Astrocyte of the spinal cord (primary cell): Measurements from ENCODE around the gene HABP4.

Experiments
- DNase-seq: peaks from one replicate; pipeline ENCODE4 v3.0.0; 2011; ENCODE audit warnings: low read depth, low spot score
- H3K4me3 ChIP-seq: 2 replicates; pipeline ENCODE4 v1.5.1; 2011; ENCODE audit warnings: low read depth, mild to moderate bottlenecking, low read length, moderate library complexity
- in situ Hi-C: cut with HindIII; loops from 2 replicates; pipeline ENCODE4 v1.10.0; 2017; ENCODE audit warnings: low sequenced_read_pairs
- TF ChIP-seq, protein P1 (sequence below): IDR thresholded peaks from 2 replicates; pipeline ENCODE4 v1.5.1; 2012; ENCODE audit warnings: low read depth, mild to moderate bottlenecking, low read length, inconsistent platforms

HABP4 gene

GRCh38 chr9:96487949-96488348, 38.0 kb downstream of the HABP4 start:
- in situ Hi-C loops: no loop called here
- no peak overlapping the region for H3K4me3 ChIP-seq
- TF ChIP-seq, protein P1, sequence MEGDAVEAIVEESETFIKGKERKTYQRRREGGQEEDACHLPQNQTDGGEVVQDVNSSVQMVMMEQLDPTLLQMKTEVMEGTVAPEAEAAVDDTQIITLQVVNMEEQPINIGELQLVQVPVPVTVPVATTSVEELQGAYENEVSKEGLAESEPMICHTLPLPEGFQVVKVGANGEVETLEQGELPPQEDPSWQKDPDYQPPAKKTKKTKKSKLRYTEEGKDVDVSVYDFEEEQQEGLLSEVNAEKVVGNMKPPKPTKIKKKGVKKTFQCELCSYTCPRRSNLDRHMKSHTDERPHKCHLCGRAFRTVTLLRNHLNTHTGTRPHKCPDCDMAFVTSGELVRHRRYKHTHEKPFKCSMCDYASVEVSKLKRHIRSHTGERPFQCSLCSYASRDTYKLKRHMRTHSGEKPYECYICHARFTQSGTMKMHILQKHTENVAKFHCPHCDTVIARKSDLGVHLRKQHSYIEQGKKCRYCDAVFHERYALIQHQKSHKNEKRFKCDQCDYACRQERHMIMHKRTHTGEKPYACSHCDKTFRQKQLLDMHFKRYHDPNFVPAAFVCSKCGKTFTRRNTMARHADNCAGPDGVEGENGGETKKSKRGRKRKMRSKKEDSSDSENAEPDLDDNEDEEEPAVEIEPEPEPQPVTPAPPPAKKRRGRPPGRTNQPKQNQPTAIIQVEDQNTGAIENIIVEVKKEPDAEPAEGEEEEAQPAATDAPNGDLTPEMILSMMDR: no peak
- DNase-seq: no peak

DNA sequence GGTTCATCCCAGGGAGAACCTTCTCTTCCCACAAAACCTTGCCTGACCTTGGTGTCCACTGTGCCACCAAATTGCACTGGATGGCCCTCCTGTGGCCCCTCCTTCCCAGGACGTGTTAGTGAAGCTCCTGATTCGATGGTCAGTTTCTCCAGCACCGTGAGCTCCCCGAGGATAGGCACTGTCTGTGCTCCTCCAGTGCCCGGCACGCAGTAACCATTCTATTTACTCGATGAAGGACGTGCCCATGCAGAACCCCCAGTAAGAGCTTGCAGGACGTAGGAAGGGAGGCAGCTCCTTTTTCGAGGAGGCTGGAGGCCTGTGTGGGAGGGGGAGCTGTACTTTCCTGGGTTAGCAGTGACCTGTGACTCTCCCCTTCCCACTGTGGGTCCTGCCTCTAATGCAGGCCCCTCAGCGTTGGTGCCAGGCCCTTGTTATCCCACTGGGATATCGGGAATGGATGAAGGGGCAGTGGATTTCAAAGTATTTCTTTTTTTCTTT, 39.6 kb downstream of the HABP4 start:
- TF ChIP-seq, protein P1: no peak
- H3K4me3 ChIP-seq: no peak overlapping the region
- DNase-seq: no peak
- in situ Hi-C loops: no loop called here

GRCh38 chr9:96490534-96491078, 40.6 kb downstream of the HABP4 start:
- H3K4me3 ChIP-seq: no peak overlapping the region
- DNase-seq: no peak
- TF ChIP-seq, protein P1: no peak
- in situ Hi-C loops: no loop called here

DNA sequence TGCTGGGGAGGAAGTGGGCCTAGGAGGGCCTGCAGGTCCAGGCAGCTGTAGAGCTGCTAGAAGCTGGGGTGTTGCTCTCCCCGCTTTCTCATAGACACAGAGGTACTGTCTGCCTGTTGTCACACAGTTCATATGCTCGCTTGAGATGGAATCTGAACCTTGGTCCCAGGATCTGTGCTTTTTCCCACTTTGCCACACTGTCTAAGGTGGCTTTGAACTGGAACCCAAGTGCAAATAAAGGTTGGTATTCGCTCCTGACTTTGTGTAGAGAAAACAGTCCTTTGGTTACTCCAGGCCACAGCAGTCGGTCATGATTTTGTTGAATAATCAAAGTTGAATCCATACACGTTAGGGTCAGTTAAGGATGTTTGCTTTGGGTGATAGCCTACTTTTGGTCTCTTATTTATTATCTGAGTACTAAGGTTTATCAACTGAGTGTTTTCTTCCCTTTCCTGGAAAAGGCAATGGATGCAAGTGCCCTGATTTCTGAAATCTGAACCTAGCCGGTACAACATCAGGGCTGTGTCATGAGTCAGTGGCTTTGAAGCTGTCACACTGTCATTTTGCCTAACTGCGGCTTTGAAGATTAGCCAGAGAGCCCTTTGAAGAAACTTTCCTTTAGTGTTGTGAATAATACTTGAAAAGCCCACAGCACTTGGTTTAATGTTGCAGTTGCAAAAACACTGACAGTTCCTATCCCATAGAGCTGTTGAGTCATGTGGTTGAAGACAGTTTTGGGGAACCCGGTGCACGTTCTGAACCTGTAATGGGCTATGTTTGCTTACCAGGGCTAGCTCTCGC, 41.3 kb downstream of the HABP4 start:
- in situ Hi-C loops: no loop called here
- H3K4me3 ChIP-seq: no peak overlapping the region
- TF ChIP-seq, protein P1: no peak
- DNase-seq: peak; percentile 70

DNA sequence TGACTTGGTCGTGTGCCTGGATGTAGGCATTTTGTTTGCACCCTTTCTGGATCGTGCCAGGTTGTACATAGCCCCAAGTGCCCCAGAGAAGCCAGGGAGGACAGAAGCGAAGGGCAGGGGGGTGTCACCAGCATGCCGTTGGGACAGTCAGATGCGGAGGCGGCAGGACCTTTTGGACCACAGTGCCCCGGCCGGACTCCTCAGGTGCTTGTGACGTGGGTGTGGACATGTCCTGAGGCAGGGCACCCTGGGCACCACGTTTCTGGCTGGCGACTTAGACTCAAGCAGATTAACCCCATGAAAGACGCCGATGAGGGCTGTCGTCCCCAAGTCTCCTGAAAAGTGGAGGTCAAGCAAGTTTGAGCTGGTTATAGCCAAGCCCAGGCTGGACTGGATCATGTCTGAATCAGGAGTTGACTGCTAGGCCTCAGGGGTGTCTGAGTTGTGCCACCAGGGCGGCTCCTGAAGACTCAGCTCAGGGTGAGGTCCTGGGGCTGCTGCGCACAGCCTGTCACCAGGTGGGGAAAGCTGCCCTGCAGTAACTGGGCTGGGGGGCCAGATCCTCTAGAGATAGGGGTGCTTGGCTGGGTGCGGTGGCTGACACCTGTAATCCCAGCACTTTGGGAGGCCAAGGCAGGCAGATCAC, 42.0 kb downstream of the HABP4 start:
- TF ChIP-seq, protein P1: no peak
- in situ Hi-C loops: no loop called here
- H3K4me3 ChIP-seq: no peak overlapping the region
- no peak for DNase-seq

- in situ Hi-C loops: no loop called here
- no peak overlapping the region for H3K4me3 ChIP-seq
- TF ChIP-seq, protein P1: no peak
- no peak for DNase-seq
Observed at GRCh38 chr9:96492993-96493531, 43.1 kb downstream of the HABP4 start.
